GM21576 (cell line): ENCODE measurements around the gene BCL2L2.
"Not testable (repeated sequence)": the region's sequence is repeated elsewhere in the genome, so short reads cannot be mapped to it uniquely, and the experiment has no call there.

Experiments used
- ATAC-seq: cut with Tn5 transposase; IDR thresholded peaks from one replicate; pipeline ENCODE4 v1.9.1; 2021; ENCODE audit warnings: mild to moderate bottlenecking, moderate library complexity; ENCODE audit not compliant: unreplicated experiment

The BCL2L2 gene, protein sequence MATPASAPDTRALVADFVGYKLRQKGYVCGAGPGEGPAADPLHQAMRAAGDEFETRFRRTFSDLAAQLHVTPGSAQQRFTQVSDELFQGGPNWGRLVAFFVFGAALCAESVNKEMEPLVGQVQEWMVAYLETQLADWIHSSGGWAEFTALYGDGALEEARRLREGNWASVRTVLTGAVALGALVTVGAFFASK

DNA sequence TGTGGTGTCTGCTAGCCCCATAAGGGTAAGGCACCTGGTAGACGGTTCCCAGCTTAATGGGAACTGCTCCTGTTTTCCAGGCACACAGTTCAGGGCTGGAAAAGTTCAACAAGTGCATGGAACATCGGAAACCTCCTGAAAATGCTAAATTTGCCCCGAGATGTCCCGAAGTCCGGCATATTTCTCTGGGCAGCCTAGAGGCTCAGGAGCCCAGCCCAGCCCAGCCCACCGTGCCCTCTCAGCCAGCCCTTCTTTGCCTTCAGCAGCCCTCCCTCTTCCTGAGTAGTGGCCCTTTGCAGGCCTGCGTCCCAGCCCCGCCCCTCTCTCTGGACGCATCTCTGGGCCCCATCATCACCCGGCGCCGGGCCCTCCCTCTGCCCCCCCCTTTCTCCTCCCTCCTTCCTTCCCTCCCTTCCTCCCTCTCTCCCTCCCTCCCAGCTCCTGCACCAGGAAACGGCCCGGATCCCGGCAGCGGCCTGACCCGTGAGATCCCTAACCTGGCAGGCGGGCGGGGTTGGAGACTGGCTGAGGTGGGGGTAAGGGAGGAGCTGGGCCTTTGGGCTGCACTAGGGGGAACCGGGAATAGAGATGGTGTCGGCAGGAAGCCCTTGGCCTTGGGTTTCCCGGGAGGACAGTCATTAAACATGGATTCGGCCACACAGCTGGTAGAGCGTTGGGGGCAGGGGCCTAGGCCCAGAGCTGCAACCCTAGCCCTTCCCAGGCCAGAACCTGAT lies at the start of gene BCL2L2:
TSS of gene BCL2L2 (plus strand) at position 422 of the 734 bp plus-strand sequence. CDS start 935 bp downstream, outside the sequence.
- ATAC-seq: peak; percentile 19

DNA sequence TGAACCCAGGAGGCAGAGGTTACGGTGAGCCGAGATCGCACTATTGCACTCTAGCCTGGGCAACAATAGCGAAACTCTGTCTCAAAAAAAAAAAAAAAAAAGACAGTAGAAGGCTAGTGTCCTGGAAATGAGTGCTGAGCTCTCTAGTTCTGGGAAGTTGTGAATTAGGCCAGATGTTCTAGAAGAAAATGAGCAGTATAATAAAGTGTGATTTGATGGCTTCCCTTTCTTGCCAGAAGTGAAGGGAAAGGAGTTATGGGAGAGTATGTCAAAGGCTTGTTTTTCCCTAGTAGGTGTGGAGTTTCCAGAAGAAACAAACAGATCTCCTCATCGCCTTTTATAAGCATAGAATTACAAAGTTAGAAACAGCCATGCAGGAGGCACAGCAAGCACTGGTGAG lies 48.4 kb upstream of the BCL2L2 start:
- no peak for ATAC-seq

DNA sequence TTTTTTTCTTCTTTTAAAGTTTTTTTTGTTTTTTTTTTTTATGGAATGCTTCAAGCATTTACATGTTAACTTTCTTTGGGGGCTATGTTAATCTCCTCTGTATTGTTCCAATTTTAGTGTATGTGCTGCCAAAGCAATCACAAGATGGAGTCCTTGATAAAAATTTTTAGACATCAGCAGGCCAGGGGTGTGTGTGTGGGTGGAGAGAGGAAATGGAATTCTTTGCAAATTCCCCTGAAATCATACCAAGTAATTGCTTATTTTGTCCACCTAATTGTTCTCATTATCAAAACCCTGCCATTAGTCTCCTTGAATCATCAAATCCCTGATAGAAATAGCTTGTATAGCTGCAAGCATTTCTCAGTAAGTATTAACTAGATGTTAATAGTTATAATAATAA lies 47.2 kb upstream of the BCL2L2 start:
- ATAC-seq: no peak

DNA sequence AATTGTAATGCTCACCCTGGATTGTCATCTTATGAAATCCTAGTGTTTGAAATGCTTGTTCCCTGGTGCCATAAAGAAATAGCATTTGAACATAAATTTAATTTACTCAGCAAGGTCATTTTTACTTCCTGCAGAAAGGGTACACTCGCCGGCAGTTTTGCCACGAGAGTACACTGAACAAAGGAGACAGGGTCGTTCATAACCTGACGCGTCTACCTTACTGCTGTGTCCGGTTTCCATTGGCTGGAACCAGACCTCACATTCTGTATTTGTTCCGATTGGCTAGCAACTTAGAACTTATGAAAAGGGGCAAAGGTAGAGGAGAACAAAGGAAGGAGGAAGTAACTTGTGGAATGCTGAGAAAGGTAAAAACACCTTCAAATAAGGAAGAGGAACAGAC lies 45.8 kb upstream of the BCL2L2 start:
- not testable (repeated sequence) for ATAC-seq

DNA sequence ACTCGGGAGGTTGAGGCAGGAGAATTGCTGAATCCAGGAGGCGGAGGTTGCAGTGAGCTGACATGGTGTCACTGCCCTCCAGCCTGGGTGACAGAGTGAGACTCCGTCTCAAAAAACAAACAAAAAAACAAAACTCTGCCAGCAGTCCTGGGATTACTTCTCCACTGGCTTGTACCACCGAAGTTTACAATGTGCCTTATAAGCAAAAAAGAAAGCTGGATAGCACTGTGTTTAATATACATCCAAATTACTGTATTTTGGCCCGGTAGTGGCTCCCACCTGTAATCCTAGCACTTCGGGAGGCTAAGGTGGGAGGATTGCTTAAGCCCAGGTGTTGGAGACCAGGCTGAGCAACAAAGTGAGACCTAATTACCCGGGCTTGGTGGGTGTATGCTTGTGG lies 37.4 kb upstream of the BCL2L2 start:
- no peak for ATAC-seq

DNA sequence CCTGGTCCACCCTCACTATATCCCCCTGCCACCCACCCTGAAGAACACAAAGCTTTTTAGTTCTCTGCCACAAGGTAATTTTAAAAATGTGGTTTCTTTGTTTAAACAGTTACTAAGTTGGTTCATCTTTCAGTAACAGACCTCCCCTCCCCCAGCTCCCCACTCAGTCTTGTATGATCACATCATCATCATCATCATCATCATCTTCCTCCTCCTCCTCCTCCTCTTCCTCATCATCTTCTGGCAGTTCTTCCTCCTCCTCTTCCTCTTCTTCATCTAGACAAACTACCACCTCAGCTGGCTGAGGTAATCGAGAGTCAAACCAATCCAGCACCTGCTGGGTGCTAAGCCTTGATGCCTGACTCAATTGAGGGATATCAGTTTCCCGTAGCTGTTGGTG lies 31.2 kb upstream of the BCL2L2 start:
- ATAC-seq: no peak

DNA sequence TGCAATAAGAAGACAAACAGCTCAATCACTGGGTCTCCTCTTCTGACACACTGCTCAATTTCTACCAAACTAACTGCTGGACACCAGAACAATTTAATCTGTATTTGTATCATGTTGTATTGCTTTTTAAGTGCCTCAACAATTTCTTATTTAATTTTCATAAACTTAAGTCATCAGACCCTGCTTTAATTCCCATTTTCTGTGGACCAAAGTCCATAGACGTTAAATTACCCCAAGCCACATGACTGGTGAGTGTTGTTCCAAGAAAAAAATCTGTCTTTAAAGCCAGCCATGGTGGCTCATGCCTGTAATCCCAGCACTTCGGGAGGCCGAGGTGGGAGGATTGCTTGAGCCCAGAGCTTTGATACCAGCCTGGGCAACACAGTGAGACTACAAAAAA lies 29.4 kb upstream of the BCL2L2 start:
- no peak for ATAC-seq

DNA sequence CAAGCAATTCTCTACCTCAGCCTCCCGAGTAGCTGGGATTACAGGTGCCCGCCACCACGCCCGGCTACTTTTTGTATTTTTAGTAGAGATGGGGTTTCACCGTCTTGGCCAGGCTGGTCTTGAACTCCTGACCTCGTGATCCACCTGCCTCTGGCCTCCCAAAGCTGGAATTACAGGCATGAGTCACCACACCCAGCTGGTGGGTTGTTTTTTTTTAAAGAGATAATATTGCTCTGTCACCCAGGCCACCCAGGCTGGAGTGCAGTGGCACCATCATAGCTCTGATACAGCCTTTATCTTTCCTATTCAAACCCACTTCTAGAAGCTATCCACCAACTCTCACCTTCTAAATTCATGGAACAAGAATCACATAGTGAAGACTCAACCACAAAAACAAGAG lies 28.7 kb upstream of the BCL2L2 start:
- ATAC-seq: not testable (repeated sequence)

DNA sequence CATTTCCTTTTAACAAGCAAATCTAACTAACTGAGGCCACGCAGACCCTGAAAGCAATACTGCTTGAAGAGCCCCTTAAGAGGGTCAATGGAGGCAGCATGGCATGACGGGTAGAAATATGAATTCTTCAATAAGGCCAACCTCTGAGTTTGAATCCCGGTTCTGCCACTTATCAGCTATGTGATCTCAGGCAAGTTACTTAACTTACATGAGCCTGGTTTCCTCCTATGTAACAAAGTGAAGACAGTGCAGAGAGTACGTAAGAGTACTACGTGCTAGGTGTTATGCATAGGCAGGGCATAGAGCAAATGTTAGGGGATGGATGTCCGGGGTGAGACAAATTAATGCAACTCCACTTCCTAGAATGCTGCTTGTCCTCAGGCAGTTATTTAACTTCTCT lies 25.4 kb upstream of the BCL2L2 start:
- no peak for ATAC-seq

DNA sequence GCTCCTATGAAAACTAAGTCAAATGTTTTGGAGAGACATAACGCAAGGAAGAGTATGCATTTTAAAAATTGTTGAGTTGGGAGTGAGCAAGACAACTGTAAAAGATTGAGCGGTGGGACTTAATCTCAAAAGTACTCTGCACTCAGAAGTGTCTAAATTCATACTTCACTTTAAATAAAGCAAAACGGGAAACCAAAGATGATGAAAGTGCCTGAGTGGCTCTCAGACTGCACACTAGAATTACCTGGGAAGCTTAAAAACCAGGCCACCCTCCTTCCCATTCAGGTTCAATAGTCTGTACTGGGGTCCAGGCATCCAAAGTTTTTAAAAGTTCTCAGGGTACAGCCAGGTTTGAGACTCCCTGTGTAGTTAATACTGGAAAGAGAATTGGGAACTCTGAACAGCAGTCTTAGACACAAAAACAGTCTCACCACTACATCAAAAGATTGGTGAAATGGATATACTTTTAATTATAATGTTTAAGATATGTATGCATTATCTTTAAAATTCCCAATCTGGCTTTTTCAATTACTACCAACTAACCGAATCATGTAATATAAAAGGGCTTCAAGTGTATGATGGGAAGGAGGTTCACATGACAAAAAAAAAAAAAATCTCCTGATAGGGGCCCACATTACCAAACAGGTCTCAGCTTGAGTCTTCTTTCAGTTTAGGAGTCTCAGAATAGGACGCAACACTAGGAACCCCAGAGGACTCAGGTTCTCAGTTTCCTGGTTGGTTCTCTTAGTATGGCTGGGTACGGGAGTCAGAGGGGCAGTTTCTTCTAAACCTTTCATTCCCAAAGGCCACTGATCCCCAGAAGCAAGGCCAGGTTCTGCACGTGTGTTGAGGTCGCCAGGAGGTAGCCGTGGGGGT lies 21.7 kb upstream of the BCL2L2 start:
- ATAC-seq: no peak

DNA sequence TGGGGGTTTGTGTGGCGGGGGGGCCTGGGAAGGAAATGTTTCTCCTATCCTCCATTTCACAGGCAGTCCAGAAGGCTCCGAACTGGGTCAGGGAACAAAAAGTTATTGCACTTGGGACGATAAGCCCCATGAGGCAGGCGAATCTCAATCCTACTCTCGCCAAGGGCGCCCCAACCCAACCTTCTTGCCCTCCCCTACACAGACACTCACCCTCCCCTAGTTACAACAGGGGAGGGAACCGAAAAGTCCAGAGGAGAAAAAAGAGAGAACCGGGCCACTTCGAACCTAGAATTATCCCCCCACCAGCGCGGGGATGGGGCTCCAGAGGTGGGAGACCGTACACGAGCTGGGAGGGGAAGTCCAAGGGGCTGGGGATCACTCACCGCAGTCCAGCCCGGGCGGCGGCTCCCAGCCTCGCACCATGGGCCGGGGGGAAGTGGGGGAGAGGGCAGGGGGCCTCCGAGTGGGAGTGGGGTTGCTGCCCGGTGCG lies 21.1 kb upstream of the BCL2L2 start:
- ATAC-seq: peak; percentile 19

DNA sequence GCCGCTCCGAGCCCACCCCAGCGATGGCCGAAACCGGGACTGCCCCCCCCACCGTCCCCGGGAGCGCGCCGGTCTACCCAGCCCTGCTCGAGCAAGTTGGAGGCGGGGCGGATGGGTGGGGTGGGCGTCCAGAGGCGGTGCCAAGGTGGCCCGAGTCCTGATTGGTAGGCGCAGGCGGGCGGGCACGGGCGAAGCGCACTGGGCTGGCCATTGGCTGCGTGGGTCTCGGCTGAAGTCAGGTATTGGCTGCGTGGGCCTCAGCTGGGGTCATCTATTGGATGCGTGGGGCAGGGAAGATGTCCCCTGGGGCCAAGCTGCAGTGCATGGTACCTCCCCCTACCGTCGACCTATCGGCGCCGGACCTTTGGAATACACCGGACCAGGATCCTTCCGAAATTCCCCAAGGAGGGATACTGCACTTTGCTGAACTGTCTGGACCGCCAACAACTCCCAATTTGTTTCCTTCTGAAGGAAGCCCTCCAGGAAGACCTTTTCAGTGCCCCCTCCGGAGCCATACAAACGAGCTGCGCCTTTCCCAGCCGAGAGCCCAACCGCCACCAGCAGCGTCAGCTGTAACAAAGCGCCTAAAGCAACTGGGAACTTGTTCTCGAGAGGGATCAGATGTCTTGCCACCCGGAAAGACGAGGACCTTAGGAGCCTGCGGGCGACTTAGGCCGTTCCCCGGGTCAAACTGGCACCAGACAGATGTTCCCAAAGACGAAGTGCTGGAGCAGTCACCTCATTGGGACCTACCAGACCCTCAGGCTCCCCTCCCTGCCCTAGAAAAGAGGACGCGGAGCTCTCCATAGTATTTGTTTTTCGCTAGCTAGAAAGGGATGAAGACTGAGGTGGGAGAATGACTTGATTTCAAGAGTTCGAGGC lies 20.4 kb upstream of the BCL2L2 start, which contains the start of gene HOMEZ:
TSS of gene HOMEZ (minus strand) at position 113 of the 882 bp plus-strand sequence. CDS start 180 bp downstream, outside the sequence.
- peak; percentile 98 for ATAC-seq

DNA sequence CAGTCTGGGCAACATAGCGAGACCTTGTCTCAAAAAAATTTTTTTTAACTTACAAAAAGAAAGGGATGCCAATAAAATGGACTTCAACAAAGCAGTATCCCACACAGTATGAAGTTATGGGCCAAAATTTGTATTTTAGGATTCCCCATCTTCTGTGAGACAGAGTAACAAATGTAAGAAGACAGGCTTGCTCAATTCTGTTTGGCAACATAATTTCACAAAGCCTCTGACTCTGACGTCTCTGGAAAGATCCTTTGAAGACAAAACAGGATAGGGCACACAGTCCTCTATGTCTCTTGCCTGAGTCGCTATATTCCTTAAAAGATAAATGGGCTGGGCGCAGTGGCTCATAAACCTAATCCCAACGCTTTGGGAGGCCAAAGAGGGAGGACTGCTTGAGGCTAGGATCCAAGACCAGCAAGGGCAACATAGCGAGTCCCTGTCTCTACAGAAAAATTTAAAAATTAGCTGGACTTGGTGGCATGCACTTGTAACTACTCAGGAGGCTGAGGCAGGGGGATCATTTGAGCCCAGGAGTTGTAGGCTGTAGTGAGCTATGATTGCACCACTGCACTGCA lies 19.6 kb upstream of the BCL2L2 start:
- ATAC-seq: no peak

DNA sequence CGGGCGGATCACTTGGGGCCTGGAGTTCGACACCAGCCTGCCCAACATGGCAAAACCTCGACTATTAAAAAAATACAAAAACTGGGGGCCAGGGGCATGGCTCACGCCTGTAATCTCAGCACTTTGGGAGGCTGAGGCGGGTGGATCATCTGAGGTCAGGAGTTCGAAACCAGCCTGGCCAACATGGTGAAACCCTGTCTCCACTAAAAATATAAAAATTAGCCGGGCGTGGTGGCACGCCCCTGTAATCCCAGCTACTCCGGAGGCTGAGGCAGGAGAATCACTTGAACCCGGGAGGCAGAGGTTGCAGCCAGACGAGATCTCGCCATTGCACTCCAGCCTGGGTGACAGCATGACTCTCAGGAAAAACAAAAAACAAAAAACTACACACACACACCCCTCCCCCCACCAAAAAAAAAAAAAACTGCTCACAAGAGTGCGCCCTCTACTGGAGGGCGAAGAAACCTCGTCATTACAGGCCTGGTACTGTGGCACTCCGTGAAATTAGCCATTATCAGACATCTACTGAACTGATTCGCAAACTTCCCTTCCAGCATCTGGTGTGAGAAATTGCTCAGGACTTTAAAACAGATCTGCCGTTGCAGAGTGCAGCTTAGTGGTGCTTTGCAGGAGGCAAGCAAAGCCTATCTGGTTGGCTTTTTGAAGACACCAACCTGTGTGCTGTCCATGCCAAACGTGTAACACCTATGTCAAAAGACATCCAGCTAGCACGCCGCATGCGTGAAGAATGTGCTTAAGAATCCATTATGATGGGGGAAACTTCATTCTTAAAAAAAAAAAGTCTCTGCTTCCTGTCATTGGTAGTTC lies 11.7 kb upstream of the BCL2L2 start:
- ATAC-seq: no peak

DNA sequence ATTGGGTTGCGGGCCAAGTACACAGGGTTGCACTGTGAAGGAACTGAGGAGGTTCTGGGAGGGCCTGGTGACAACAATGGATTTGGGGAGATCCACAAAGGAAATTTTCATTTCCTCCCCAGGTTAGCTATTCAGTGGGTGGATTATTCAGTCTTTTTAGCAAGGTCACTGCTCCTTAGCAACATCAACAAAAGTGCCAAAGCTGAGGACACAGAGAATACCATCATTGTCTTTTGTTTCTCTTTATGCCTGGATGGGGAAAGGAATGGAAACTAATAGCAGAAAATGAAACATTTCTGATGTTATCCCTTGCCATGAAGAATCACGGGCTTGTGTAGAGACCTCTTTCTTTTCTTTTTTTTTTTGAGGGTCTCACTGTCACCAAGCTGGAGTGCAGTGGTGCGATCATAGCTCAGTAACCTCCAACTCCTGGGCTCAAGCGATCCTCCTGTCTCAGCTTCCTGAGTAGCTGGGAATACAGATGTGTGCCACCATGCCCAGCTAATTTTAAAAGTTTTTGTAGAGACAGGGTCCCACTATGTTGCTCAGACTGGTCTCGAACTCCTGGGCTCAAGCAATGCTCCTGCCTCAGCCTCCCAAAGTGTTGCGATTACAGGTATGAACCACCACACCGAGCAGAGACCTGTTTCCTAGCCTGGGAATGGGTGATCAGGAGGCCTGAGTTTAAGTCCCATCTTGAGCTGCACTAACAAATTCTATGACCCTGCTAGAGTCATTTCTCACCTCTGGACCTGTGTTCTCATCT lies 10.4 kb upstream of the BCL2L2 start:
- no peak for ATAC-seq

DNA sequence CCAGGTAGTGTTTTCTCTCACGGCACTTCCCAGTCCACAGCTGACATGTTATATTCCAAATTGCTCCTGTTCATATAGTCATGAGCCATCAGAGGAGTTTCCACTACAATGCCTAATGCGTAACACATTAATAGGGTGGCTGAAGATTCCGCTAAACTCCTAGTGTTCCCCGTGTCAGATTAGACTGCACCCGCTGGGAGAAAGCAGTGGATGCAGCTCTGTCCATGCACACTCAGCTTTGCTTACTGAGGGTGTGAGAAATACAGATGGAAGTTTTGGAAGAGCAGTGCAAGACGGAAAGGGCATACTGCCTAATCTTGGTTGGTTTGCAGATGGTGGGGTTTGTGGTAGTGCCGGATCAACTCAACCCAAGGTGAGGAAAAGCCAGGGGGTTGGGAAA lies 9.5 kb upstream of the BCL2L2 start:
- no peak for ATAC-seq

DNA sequence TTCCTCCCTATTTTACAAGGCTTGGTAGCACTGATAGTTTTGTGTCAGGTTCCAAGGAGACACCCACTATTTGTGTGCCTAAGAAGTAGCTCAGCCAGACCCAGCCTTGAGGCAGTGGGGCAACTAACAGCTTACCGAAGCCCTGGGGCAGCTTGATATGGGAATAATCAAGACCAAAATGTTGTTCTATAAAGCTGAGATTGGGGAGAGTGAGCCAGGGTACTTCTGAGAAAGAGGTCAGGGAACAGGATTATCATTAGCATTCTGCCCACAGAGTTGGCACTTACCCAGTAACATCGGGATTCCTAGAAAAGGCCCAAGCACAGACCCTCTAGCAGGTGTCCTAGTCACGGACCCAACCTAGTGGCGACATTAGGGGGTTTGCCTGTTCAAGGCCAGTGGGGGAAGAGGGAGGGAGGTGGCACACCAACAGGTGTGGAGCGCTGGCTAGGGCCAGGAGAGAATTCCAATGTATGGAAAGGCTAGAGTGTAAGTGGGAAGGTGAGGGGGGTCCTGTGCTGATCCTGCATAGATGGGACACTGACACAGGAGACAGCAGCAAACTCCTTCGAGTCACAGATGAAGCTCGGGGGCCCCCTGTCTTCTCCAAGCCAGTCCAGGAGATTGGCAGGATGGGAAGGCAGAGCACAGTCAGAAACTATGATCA lies 8.9 kb upstream of the BCL2L2 start:
- no peak for ATAC-seq
